Stimulated activated naive CD4-positive, alpha-beta T cell (primary cell): ENCODE results near the gene ARHGEF26.
"Not testable (repeated sequence)": the region's sequence is repeated elsewhere in the genome, so short reads cannot be mapped to it uniquely, and the experiment has no call there.

Source experiments
- DNase-seq, 6 experiments: peaks; one replicate each; lab custom pipeline; 2025; lab: John Stamatoyannopoulos, UW

ARHGEF26 gene

GRCh38 chr3:154120961-154121700 lies at the start of gene ARHGEF26:
ARHGEF26 (plus strand) TSS chr3:154121390; CDS start chr3:154121993, 603 bp downstream.
- peak; percentile 6 to 76 (median 60) for DNase-seq

- no peak for DNase-seq
These were observed 46.2 kb upstream of the ARHGEF26 start for GRCh38 chr3:154074966-154075365.

- DNase-seq: no peak
These were observed 42.5 kb upstream of the ARHGEF26 start for GRCh38 chr3:154078672-154079071.

GRCh38 chr3:154081305-154081704 lies 39.9 kb upstream of the ARHGEF26 start:
- no peak for DNase-seq

GRCh38 chr3:154085071-154085470 lies 36.1 kb upstream of the ARHGEF26 start:
- DNase-seq: no peak

- no peak for DNase-seq
These were observed 35.4 kb upstream of the ARHGEF26 start for GRCh38 chr3:154085799-154086198.

- no peak for DNase-seq
These were observed 34.9 kb upstream of the ARHGEF26 start for GRCh38 chr3:154086286-154086685.

- DNase-seq: not testable (repeated sequence)
These were observed 33.3 kb upstream of the ARHGEF26 start for GRCh38 chr3:154087756-154088480.

- no peak for DNase-seq
These were observed 31.5 kb upstream of the ARHGEF26 start for GRCh38 chr3:154089421-154090420.

- no peak for DNase-seq
These were observed 27.1 kb upstream of the ARHGEF26 start for GRCh38 chr3:154094051-154094450.

GRCh38 chr3:154095832-154096421 lies 25.3 kb upstream of the ARHGEF26 start:
- DNase-seq: no peak

- DNase-seq: no peak
These were observed 22.8 kb upstream of the ARHGEF26 start for GRCh38 chr3:154098376-154098775.

- DNase-seq: no peak
These were observed 20.6 kb upstream of the ARHGEF26 start for GRCh38 chr3:154100556-154100955.

- no peak for DNase-seq
These were observed 19.9 kb upstream of the ARHGEF26 start for GRCh38 chr3:154101250-154101649.

GRCh38 chr3:154102225-154102624 lies 19.0 kb upstream of the ARHGEF26 start:
- DNase-seq: no peak

- no peak for DNase-seq
These were observed 15.8 kb upstream of the ARHGEF26 start for GRCh38 chr3:154105218-154105975.

GRCh38 chr3:154111365-154111935 lies 9.7 kb upstream of the ARHGEF26 start:
- DNase-seq: no peak

- DNase-seq: no peak
These were observed 8.9 kb upstream of the ARHGEF26 start for GRCh38 chr3:154112146-154112852.

- no peak for DNase-seq
These were observed 7.6 kb upstream of the ARHGEF26 start for GRCh38 chr3:154113609-154114008.

- DNase-seq: no peak
These were observed 5.9 kb upstream of the ARHGEF26 start for GRCh38 chr3:154115332-154115731.
